ENCODE results near the gene SPTBN1. TPM values are rescaled to one million over a fixed set of nuclear protein-coding genes. Genes with fewer than 3 reads are reported as not detected.

The SPTBN1 gene
- total and polyA plus RNA-seq, 9 of the 15 experiments (the other 6 are each of a cell fraction or from before 2014, with no cell fraction given): 8.9 to 66.8 (median 31.4) TPM

- TF ChIP-seq, protein P1, sequence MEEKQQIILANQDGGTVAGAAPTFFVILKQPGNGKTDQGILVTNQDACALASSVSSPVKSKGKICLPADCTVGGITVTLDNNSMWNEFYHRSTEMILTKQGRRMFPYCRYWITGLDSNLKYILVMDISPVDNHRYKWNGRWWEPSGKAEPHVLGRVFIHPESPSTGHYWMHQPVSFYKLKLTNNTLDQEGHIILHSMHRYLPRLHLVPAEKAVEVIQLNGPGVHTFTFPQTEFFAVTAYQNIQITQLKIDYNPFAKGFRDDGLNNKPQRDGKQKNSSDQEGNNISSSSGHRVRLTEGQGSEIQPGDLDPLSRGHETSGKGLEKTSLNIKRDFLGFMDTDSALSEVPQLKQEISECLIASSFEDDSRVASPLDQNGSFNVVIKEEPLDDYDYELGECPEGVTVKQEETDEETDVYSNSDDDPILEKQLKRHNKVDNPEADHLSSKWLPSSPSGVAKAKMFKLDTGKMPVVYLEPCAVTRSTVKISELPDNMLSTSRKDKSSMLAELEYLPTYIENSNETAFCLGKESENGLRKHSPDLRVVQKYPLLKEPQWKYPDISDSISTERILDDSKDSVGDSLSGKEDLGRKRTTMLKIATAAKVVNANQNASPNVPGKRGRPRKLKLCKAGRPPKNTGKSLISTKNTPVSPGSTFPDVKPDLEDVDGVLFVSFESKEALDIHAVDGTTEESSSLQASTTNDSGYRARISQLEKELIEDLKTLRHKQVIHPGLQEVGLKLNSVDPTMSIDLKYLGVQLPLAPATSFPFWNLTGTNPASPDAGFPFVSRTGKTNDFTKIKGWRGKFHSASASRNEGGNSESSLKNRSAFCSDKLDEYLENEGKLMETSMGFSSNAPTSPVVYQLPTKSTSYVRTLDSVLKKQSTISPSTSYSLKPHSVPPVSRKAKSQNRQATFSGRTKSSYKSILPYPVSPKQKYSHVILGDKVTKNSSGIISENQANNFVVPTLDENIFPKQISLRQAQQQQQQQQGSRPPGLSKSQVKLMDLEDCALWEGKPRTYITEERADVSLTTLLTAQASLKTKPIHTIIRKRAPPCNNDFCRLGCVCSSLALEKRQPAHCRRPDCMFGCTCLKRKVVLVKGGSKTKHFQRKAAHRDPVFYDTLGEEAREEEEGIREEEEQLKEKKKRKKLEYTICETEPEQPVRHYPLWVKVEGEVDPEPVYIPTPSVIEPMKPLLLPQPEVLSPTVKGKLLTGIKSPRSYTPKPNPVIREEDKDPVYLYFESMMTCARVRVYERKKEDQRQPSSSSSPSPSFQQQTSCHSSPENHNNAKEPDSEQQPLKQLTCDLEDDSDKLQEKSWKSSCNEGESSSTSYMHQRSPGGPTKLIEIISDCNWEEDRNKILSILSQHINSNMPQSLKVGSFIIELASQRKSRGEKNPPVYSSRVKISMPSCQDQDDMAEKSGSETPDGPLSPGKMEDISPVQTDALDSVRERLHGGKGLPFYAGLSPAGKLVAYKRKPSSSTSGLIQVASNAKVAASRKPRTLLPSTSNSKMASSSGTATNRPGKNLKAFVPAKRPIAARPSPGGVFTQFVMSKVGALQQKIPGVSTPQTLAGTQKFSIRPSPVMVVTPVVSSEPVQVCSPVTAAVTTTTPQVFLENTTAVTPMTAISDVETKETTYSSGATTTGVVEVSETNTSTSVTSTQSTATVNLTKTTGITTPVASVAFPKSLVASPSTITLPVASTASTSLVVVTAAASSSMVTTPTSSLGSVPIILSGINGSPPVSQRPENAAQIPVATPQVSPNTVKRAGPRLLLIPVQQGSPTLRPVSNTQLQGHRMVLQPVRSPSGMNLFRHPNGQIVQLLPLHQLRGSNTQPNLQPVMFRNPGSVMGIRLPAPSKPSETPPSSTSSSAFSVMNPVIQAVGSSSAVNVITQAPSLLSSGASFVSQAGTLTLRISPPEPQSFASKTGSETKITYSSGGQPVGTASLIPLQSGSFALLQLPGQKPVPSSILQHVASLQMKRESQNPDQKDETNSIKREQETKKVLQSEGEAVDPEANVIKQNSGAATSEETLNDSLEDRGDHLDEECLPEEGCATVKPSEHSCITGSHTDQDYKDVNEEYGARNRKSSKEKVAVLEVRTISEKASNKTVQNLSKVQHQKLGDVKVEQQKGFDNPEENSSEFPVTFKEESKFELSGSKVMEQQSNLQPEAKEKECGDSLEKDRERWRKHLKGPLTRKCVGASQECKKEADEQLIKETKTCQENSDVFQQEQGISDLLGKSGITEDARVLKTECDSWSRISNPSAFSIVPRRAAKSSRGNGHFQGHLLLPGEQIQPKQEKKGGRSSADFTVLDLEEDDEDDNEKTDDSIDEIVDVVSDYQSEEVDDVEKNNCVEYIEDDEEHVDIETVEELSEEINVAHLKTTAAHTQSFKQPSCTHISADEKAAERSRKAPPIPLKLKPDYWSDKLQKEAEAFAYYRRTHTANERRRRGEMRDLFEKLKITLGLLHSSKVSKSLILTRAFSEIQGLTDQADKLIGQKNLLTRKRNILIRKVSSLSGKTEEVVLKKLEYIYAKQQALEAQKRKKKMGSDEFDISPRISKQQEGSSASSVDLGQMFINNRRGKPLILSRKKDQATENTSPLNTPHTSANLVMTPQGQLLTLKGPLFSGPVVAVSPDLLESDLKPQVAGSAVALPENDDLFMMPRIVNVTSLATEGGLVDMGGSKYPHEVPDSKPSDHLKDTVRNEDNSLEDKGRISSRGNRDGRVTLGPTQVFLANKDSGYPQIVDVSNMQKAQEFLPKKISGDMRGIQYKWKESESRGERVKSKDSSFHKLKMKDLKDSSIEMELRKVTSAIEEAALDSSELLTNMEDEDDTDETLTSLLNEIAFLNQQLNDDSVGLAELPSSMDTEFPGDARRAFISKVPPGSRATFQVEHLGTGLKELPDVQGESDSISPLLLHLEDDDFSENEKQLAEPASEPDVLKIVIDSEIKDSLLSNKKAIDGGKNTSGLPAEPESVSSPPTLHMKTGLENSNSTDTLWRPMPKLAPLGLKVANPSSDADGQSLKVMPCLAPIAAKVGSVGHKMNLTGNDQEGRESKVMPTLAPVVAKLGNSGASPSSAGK (IDR thresholded peaks at IDR 0.05): peak; percentile 62
- TF ChIP-seq STAG1 (CRISPR knock-in tag; IDR thresholded peaks at IDR 0.05; ENCODE audit: borderline replicate concordance) (no peak), SIN3B (IDR thresholded peaks at IDR 0.05; ENCODE audit: low read depth) (no peak), DMBX1 (CRISPR knock-in tag; IDR thresholded peaks at IDR 0.05; ENCODE audit: borderline replicate concordance) (peak; percentile 31; the same call in 1 of the 2 replicates), HCFC1 (IDR thresholded peaks at IDR 0.05; ENCODE audit: low read depth, low read length) (no peak), RAD21 (CRISPR knock-in tag; conservative IDR thresholded peaks at IDR 0.05 in 1 of 2, IDR thresholded peaks at IDR 0.05 in 1 of 2) (peak; percentile 40 to 53)
Observed at GRCh38 chr2:54497763-54498680, 41.9 kb downstream of the SPTBN1 start (continued).

Measured in K562 (cell line).